ENCODE measurements around the gene LGR4. TPM values are rescaled to one million over a fixed set of nuclear protein-coding genes. Genes with fewer than 3 reads are reported as not detected.

The LGR4 gene
- total RNA-seq, 2 experiments from 2014 or later = 0.06 to 1.2 TPM

DNA sequence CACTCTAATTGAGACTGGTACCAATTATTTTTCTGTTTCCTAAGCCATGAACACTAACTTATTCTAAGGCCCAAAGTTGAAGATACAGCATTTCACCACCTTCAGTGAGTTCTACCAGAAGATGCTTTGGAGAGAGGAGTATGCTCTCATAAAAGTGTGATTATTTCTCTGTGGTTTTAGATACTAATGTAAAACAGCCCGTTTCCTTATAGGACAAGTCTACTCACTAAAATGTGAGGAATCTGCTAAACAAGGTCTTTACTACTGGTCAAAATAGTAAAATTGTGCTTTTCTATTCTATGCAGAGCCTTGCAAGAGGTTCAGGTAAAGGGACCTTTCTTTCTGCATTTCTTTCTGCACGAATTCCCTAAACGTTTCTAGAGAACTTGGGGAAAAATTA is 2.4 kb downstream of the LGR4 start:
- BruUV-seq (replicated peaks) = no TSS peak
- intact Hi-C loops (cut with micrococcal nuclease; ENCODE audit: unreplicated experiment) = no loop called here
- Histone ChIP-seq H3K4me1 (ENCODE audit: insufficient read depth, low read length, poor library complexity, severe bottlenecking) (no peaks in the 10 kb centered on the region), H2AFZ (ENCODE audit: low read length) (no peak overlapping the region), H3K9me2 (ENCODE audit: insufficient read depth, low read length) (no peaks in the 10 kb centered on the region), H3K36me3 (ENCODE audit: insufficient read depth, low read length) (no peaks in the 10 kb centered on the region), H3K4me3 (ENCODE audit: low read depth, low read length, poor library complexity, severe bottlenecking) (no peak overlapping the region), H3K27ac (ENCODE audit: low read depth, low read length, poor library complexity, severe bottlenecking) (no peak overlapping the region), H3K4me2 (ENCODE audit: low read length) (no peak overlapping the region), H3K9me3 (ENCODE audit: low read length) (no peaks in the 10 kb centered on the region), H3K79me2 (ENCODE audit: insufficient read depth, low read depth, low read length) (no peaks in the 10 kb centered on the region), H4K20me1 (ENCODE audit: insufficient read depth, low read length) (no peaks in the 10 kb centered on the region)
- TF ChIP-seq EZH2phosphoT487 (IDR thresholded peaks at IDR 0.05; ENCODE audit: borderline replicate concordance, low read depth, low read length) = no peak
- TF ChIP-seq, protein P1, sequence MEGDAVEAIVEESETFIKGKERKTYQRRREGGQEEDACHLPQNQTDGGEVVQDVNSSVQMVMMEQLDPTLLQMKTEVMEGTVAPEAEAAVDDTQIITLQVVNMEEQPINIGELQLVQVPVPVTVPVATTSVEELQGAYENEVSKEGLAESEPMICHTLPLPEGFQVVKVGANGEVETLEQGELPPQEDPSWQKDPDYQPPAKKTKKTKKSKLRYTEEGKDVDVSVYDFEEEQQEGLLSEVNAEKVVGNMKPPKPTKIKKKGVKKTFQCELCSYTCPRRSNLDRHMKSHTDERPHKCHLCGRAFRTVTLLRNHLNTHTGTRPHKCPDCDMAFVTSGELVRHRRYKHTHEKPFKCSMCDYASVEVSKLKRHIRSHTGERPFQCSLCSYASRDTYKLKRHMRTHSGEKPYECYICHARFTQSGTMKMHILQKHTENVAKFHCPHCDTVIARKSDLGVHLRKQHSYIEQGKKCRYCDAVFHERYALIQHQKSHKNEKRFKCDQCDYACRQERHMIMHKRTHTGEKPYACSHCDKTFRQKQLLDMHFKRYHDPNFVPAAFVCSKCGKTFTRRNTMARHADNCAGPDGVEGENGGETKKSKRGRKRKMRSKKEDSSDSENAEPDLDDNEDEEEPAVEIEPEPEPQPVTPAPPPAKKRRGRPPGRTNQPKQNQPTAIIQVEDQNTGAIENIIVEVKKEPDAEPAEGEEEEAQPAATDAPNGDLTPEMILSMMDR (conservative IDR thresholded peaks at IDR 0.05; ENCODE audit: low read length) = no peak
- POLR2A ChIA-PET = interaction anchor here (0.9 kb wide), 1 partner anchor 76 kb away, joined by 3 read pairs; no protein-coding TSS in a partner anchor
- CTCF ChIA-PET (ENCODE audit: unreplicated experiment) = no interaction called here
- DNase-seq (ENCODE audit: low spot score) = no peak

DNA sequence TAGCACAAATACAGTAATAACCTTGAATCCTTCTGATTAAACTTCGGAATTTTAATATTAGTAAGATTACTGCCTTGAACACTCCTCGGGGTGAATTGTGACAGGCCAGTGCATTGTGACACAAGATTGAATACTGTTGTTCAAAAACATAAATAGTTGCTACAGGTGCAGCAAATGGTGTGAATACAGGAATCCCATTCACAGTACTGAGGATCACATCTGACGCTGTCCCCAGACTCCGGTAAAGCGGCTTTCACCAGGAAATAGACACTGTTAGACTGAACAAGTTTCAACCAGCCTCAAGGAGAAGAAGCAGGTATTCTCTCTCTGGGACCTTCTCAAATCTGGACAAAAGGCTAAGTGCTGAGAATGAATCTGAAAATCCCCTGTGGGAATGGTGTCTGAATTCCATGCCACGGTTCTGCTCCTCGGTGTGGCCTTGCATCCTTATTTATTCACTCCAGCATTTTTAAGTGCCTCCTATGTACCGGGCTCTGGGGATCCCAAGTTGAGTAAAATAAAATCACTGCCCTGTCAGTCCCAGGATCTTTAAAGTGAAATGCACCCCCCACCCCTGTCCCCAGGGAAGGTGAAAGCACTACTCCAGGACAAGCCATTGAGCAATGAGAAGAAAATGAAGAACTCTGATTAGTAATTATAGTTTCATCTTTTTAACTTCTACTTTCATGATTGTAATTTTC is 3.4 kb downstream of the LGR4 start:
- Histone ChIP-seq H3K4me2 (ENCODE audit: low read length) (no peak overlapping the region), H3K27ac (ENCODE audit: low read depth, low read length, poor library complexity, severe bottlenecking) (no peak overlapping the region), H3K4me3 (ENCODE audit: low read depth, low read length, poor library complexity, severe bottlenecking) (no peak overlapping the region), H3K36me3 (ENCODE audit: insufficient read depth, low read length) (no peaks in the 10 kb centered on the region), H3K4me1 (ENCODE audit: insufficient read depth, low read length, poor library complexity, severe bottlenecking) (no peaks in the 10 kb centered on the region), H4K20me1 (ENCODE audit: insufficient read depth, low read length) (no peaks in the 10 kb centered on the region), H3K79me2 (ENCODE audit: insufficient read depth, low read depth, low read length) (no peaks in the 10 kb centered on the region), H3K9me2 (ENCODE audit: insufficient read depth, low read length) (no peaks in the 10 kb centered on the region), H2AFZ (ENCODE audit: low read length) (no peak overlapping the region), H3K9me3 (ENCODE audit: low read length) (no peaks in the 10 kb centered on the region)
- no peak for TF ChIP-seq EZH2phosphoT487 (IDR thresholded peaks at IDR 0.05; ENCODE audit: borderline replicate concordance, low read depth, low read length)
- TF ChIP-seq, protein P1 (conservative IDR thresholded peaks at IDR 0.05; ENCODE audit: low read length) = no peak
- ChIA-PET CTCF (ENCODE audit: unreplicated experiment) (no interaction called here), POLR2A (interaction anchor here (0.5 to 0.9 kb wide), 2 partner anchors 13 to 75 kb away, joined by 3 to 5 read pairs; no protein-coding TSS in a partner anchor)
- intact Hi-C loops (cut with micrococcal nuclease; ENCODE audit: unreplicated experiment) = no loop called here
- no peak for DNase-seq (ENCODE audit: low spot score)
- BruUV-seq (replicated peaks) = no TSS peak

Measured in OCI-LY7 (cell line).